A172 (cell line): Measurements from ENCODE around the gene UBASH3A. TPM values are rescaled to one million over a fixed set of nuclear protein-coding genes. Genes with fewer than 3 reads are reported as not detected.
A peak's percentile ranks its signal among the peaks of the same experiment; 100 is the strongest.

Source experiments
- DNase-seq: peaks from one replicate; pipeline ENCODE4 v3.0.0-alpha.2; 2015; ENCODE audit warnings: low spot score
- total RNA-seq: library from RNA; depleted of rRNA; stranded (reverse); fragments of >200 nt; shearing (Covaris generic); gene quantifications from 2 replicates; pipeline ENCODE4 v1.2.3, GENCODE V29; 2014; rRNA removed

UBASH3A gene
- total RNA-seq = not detected in 2 replicates

- no peak for DNase-seq
Observed at GRCh38 chr21:42403611-42404231, at the start of gene UBASH3A. Gene UBASH3A, plus strand, starts transcription at chr21:42403902. Its CDS starts 44 bp downstream, at chr21:42403946.

- no peak for DNase-seq
Observed at GRCh38 chr21:42356046-42356445, 47.7 kb upstream of the UBASH3A start.

- DNase-seq = no peak
Observed at GRCh38 chr21:42356650-42357049, 47.1 kb upstream of the UBASH3A start.

GRCh38 chr21:42357307-42357706, 46.4 kb upstream of the UBASH3A start:
- DNase-seq = no peak

- DNase-seq = no peak
Observed at GRCh38 chr21:42358261-42358660, 45.4 kb upstream of the UBASH3A start.

GRCh38 chr21:42358937-42359336, 44.8 kb upstream of the UBASH3A start:
- DNase-seq = no peak

- no peak for DNase-seq
Observed at GRCh38 chr21:42360317-42360716, 43.4 kb upstream of the UBASH3A start.

- no peak for DNase-seq
Observed at GRCh38 chr21:42361286-42361685, 42.4 kb upstream of the UBASH3A start.

- no peak for DNase-seq
Observed at GRCh38 chr21:42362198-42362597, 41.5 kb upstream of the UBASH3A start.

GRCh38 chr21:42362700-42363099, 41.0 kb upstream of the UBASH3A start:
- DNase-seq = no peak

- no peak for DNase-seq
Observed at GRCh38 chr21:42363312-42363711, 40.4 kb upstream of the UBASH3A start.

GRCh38 chr21:42364304-42364865, 39.3 kb upstream of the UBASH3A start:
- DNase-seq = no peak

- DNase-seq = no peak
Observed at GRCh38 chr21:42365770-42366169, 37.9 kb upstream of the UBASH3A start.

- DNase-seq = peak; percentile 95
Observed at GRCh38 chr21:42366292-42367010, 37.3 kb upstream of the UBASH3A start, which contains the start of gene TFF1. Gene TFF1, minus strand, starts transcription at chr21:42366535. Its CDS starts 40 bp downstream, at chr21:42366495.

- no peak for DNase-seq
Observed at GRCh38 chr21:42367367-42368165, 36.1 kb upstream of the UBASH3A start.

GRCh38 chr21:42369821-42370220, 33.9 kb upstream of the UBASH3A start:
- DNase-seq = no peak

GRCh38 chr21:42370894-42371654, 32.6 kb upstream of the UBASH3A start:
- no peak for DNase-seq

GRCh38 chr21:42373196-42373907, 30.4 kb upstream of the UBASH3A start:
- DNase-seq = no peak

- DNase-seq = no peak
Observed at GRCh38 chr21:42373908-42374455, 29.7 kb upstream of the UBASH3A start.

- no peak for DNase-seq
Observed at GRCh38 chr21:42374457-42374856, 29.2 kb upstream of the UBASH3A start.
